Liver (tissue), 9 donors: ENCODE results near the gene STKLD1. TPM values are rescaled to one million over a fixed set of nuclear protein-coding genes. Genes with fewer than 3 reads are reported as not detected.

Source experiments
- DNase-seq: peaks from one replicate; pipeline ENCODE4 v3.0.0-alpha.2; 2017; ENCODE audit warnings: low spot score
- H3K27ac ChIP-seq, 2 donors: one replicate each; pipeline ENCODE4 v1.7.0; 2013; ENCODE audit warnings: inconsistent platforms in 2 of 2, low read length in 2 of 2, control low read depth in 1 of 2, low read depth in 1 of 2, mild to moderate bottlenecking in 1 of 2
- H3K27me3 ChIP-seq, 4 donors: one replicate each; pipeline versions ENCODE4 v1.6.1 to v1.7.0; 2013; ENCODE audit warnings: low read length in 3 of 4, inconsistent platforms in 1 of 4, mild to moderate bottlenecking in 1 of 4, moderate library complexity in 1 of 4; ENCODE audit not compliant: control insufficient read depth in 4 of 4, insufficient read depth in 4 of 4
- H3K36me3 ChIP-seq, 4 donors: one replicate each; pipeline versions ENCODE4 v1.6.1 to v1.7.0; 2013; ENCODE audit warnings: low read length in 3 of 4, mild to moderate bottlenecking in 3 of 4, low read depth in 1 of 4, moderate library complexity in 1 of 4; ENCODE audit not compliant: control insufficient read depth in 4 of 4, insufficient read depth in 3 of 4
- H3K4me1 ChIP-seq, 4 donors: one replicate each; pipeline versions ENCODE4 v1.6.1 to v1.7.0; 2013; ENCODE audit warnings: low read length in 3 of 4, mild to moderate bottlenecking in 3 of 4, moderate library complexity in 1 of 4; ENCODE audit not compliant: control insufficient read depth in 4 of 4, insufficient read depth in 4 of 4
- H3K4me3 ChIP-seq, 3 donors: one replicate each; pipeline versions ENCODE4 v1.6.1 to v1.7.0; 2013; ENCODE audit warnings: low read length in 3 of 3, control low read depth in 1 of 3, low read depth in 1 of 3, mild to moderate bottlenecking in 1 of 3
- H3K9ac ChIP-seq, 2 donors: one replicate each; pipeline ENCODE4 v1.7.0; 2013; ENCODE audit warnings: low read length in 2 of 2, mild to moderate bottlenecking in 2 of 2, moderate library complexity in 2 of 2, control low read depth in 1 of 2, low read depth in 1 of 2
- H3K9me3 ChIP-seq, 4 donors: one replicate each; pipeline versions ENCODE4 v1.6.1 to v1.7.0; 2013; ENCODE audit warnings: low read length in 3 of 4; ENCODE audit not compliant: control insufficient read depth in 4 of 4
- ATF3 ChIP-seq: IDR thresholded peaks from 2 replicates; pipeline ENCODE4 v1.6.1; 2016; ENCODE audit warnings: antibody characterized with exemption
- EGR1 ChIP-seq, 2 donors: IDR thresholded peaks; 2 replicates each; pipeline ENCODE4 v1.6.1; 2016 to 2018; ENCODE audit warnings: antibody characterized with exemption in 2 of 2, low read depth in 2 of 2
- FOXA1 ChIP-seq: IDR thresholded peaks from 2 replicates; pipeline ENCODE4 v1.6.1; 2016; ENCODE audit warnings: antibody characterized with exemption
- FOXA2 ChIP-seq: IDR thresholded peaks from 2 replicates; pipeline ENCODE4 v1.6.1; 2016; ENCODE audit warnings: antibody characterized with exemption
- GABPA ChIP-seq, 2 donors: IDR thresholded peaks in 1 of 2; conservative IDR thresholded peaks in 1 of 2; 2 replicates each; pipeline ENCODE4 v1.6.1; 2016; ENCODE audit warnings: antibody characterized with exemption in 2 of 2, mild to moderate bottlenecking in 1 of 2, moderate library complexity in 1 of 2
- HNF4A ChIP-seq, 2 donors: conservative IDR thresholded peaks; 2 replicates each; pipeline ENCODE4 v1.6.1; 2016; ENCODE audit warnings: antibody characterized with exemption in 2 of 2, mild to moderate bottlenecking in 2 of 2
- HNF4G ChIP-seq: IDR thresholded peaks from 2 replicates; pipeline ENCODE4 v1.6.1; 2016; ENCODE audit warnings: antibody characterized with exemption
- JUND ChIP-seq, 2 donors: IDR thresholded peaks; 2 replicates each; pipeline ENCODE4 v1.6.1; 2016; ENCODE audit warnings: antibody characterized with exemption in 2 of 2
- NR2F2 ChIP-seq: IDR thresholded peaks from 2 replicates; pipeline ENCODE4 v1.6.1; 2016; ENCODE audit warnings: antibody characterized with exemption
- RAD21 ChIP-seq, 2 donors: IDR thresholded peaks; 2 replicates each; pipeline ENCODE4 v1.6.1; 2016; ENCODE audit warnings: antibody characterized with exemption in 2 of 2, mild to moderate bottlenecking in 2 of 2
- SP1 ChIP-seq: IDR thresholded peaks from 2 replicates; pipeline ENCODE4 v1.6.1; 2018; ENCODE audit warnings: antibody characterized with exemption, mild to moderate bottlenecking
- TAF1 ChIP-seq: conservative IDR thresholded peaks from 2 replicates; pipeline ENCODE4 v1.6.1; 2016; ENCODE audit warnings: antibody characterized with exemption, mild to moderate bottlenecking
- YY1 ChIP-seq: IDR thresholded peaks from 2 replicates; pipeline ENCODE4 v1.6.1; 2016; ENCODE audit warnings: antibody characterized with exemption, mild to moderate bottlenecking
- WGBS: extraction: QIAGEN DNeasy Blood & Tissue Kit; methylation state at CpG from one replicate; pipeline ENCODE4 v1.1.7; 2013; 5-methylcytosine and 5-hydroxymethylcytosine counted together
- polyA plus RNA-seq, 2 donors: library from polyadenylated mRNA; stranded (reverse) in 1 of 2; unstranded in 1 of 2; fragments of 200-250 nt in 1 of 2; fragments of >200 nt in 1 of 2; fragmentation: Nextera tagmentation in 1 of 2; extraction: Ambion mirVana in 1 of 2; gene quantifications; one replicate each; pipeline versions ENCODE4 v1.2.1 to v1.2.3, GENCODE V29; 2013 to 2015
- total RNA-seq, 2 donors: library from RNA; depleted of rRNA; stranded (reverse); fragments of >200 nt; gene quantifications; one replicate each; pipeline ENCODE4 v1.2.3, GENCODE V29; 2014
- TF ChIP-seq, protein P1 (sequence below): fragments of 150-350 bp; IDR thresholded peaks from 2 replicates; pipeline ENCODE4 v1.5.1; 2017; ENCODE audit warnings: improper control_type of control experiment, low read depth, low read length; ENCODE audit not compliant: missing input control
- TF ChIP-seq, protein P2 (sequence below): IDR thresholded peaks from 2 replicates; pipeline ENCODE4 v1.6.1; 2016; ENCODE audit warnings: antibody characterized with exemption
- TF ChIP-seq, protein P3 (sequence below): IDR thresholded peaks from 2 replicates; pipeline ENCODE4 v1.6.1; 2016; ENCODE audit warnings: antibody characterized with exemption
- donor health status: healthy.
- donor health status: healthy.
- donor health status: healthy.
- donor health status: healthy.
- donor health status: healthy.

STKLD1 gene
- total and polyA plus RNA-seq, 4 donors = 0.25 to 0.85 (median 0.33) TPM

DNA sequence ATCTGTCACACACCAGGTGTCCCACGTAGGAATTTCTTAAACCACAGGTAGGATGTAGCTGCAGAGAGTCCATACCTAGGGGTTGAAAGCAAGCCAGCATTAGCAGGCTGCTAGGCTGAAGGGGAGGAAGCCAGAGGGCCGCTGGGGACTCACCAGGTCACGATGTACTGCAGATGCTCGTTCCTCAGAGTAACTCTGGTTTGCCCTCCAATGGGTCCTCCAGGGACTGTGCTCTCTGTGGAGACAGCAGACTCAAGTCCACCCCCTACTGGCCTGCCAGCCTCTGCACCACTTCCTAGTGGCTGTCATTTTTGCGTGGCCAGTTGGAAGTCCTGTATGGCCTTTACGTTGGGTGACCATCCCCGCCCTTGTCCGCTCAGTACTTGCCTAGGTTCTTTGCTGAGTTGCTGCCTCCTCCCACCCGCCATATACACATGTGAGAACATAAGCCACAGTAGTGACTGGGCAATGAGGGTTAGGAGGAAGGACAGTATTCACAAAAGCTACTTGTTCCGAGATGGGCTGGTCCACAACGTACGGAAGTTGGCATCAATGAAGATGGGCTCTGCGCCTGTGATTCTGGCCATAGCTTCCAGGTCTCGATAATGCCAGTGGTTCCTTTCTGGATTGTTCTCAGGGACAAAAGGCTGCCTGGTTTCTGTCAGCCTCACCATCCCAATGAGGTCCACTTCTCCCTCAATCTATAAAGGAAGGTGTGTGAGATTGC, 24.1 kb upstream of the STKLD1 start:
- TF ChIP-seq EGR1 (IDR thresholded peaks at IDR 0.05; ENCODE audit: low read depth in 2 of 2) = no peak
- no peak for TF ChIP-seq SP1
- peak in 1 of 2 donors; percentile 37 for TF ChIP-seq RAD21 (IDR thresholded peaks at IDR 0.05)
- no peak for TF ChIP-seq HNF4A (conservative IDR thresholded peaks at IDR 0.05)
- TF ChIP-seq FOXA2 = no peak
- TF ChIP-seq, protein P1, sequence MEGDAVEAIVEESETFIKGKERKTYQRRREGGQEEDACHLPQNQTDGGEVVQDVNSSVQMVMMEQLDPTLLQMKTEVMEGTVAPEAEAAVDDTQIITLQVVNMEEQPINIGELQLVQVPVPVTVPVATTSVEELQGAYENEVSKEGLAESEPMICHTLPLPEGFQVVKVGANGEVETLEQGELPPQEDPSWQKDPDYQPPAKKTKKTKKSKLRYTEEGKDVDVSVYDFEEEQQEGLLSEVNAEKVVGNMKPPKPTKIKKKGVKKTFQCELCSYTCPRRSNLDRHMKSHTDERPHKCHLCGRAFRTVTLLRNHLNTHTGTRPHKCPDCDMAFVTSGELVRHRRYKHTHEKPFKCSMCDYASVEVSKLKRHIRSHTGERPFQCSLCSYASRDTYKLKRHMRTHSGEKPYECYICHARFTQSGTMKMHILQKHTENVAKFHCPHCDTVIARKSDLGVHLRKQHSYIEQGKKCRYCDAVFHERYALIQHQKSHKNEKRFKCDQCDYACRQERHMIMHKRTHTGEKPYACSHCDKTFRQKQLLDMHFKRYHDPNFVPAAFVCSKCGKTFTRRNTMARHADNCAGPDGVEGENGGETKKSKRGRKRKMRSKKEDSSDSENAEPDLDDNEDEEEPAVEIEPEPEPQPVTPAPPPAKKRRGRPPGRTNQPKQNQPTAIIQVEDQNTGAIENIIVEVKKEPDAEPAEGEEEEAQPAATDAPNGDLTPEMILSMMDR = peak; percentile 38
- no peak for TF ChIP-seq FOXA1
- H3K27ac ChIP-seq = no peak overlapping the region
- no peaks in the 10 kb centered on the region for H3K9me3 ChIP-seq
- 84% methylated on average over 14 of the region's 14 CpGs for WGBS
- H3K36me3 ChIP-seq = peaks cover 6 to 41% (median 24%) of the 10 kb centered on the region in 4 donors
- DNase-seq = no peak
- no peak overlapping the region for H3K9ac ChIP-seq
- no peaks in the 10 kb centered on the region for H3K27me3 ChIP-seq
- H3K4me3 ChIP-seq = no peak overlapping the region
- H3K4me1 ChIP-seq = peaks cover 8 to 36% (median 26%) of the 10 kb centered on the region in 4 donors

- peaks cover 9 to 40% (median 33%) of the 10 kb centered on the region in 4 donors for H3K4me1 ChIP-seq
- peaks cover 6 to 41% (median 24%) of the 10 kb centered on the region in 4 donors for H3K36me3 ChIP-seq
- WGBS = 86% methylated on average over 8 of the region's 8 CpGs
- H3K27me3 ChIP-seq = no peaks in the 10 kb centered on the region
- no peak overlapping the region for H3K9ac ChIP-seq
- TF ChIP-seq RAD21 (IDR thresholded peaks at IDR 0.05) = no peak
- no peak overlapping the region for H3K27ac ChIP-seq
- no peaks in the 10 kb centered on the region for H3K9me3 ChIP-seq
- DNase-seq = no peak
- no peak overlapping the region for H3K4me3 ChIP-seq
Measured at GRCh38 chr9:133352635-133353340, 23.4 kb upstream of the STKLD1 start.

GRCh38 chr9:133353548-133353947, 22.6 kb upstream of the STKLD1 start:
- Histone ChIP-seq H3K9ac (no peak overlapping the region), H3K27me3 (no peaks in the 10 kb centered on the region), H3K27ac (no peak overlapping the region), H3K4me3 (no peak overlapping the region), H3K36me3 (peaks cover 6 to 41% (median 24%) of the 10 kb centered on the region in 4 donors), H3K9me3 (no peaks in the 10 kb centered on the region), H3K4me1 (peaks cover 9 to 42% (median 33%) of the 10 kb centered on the region in 4 donors)
- WGBS = 89% methylated on average over 5 of the region's 5 CpGs
- no peak for TF ChIP-seq NR2F2
- TF ChIP-seq YY1 = no peak
- TF ChIP-seq, protein P1 = no peak
- TF ChIP-seq GABPA (IDR thresholded peaks at IDR 0.05 in 1 of 2, conservative IDR thresholded peaks at IDR 0.05 in 1 of 2) = no peak
- TF ChIP-seq HNF4G = no peak
- no peak for TF ChIP-seq RAD21 (IDR thresholded peaks at IDR 0.05)
- TF ChIP-seq FOXA2 = no peak
- TF ChIP-seq EGR1 (IDR thresholded peaks at IDR 0.05; ENCODE audit: low read depth in 2 of 2) = no peak
- TF ChIP-seq JUND (IDR thresholded peaks at IDR 0.05) = no peak
- TF ChIP-seq, protein P2, sequence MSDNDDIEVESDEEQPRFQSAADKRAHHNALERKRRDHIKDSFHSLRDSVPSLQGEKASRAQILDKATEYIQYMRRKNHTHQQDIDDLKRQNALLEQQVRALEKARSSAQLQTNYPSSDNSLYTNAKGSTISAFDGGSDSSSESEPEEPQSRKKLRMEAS = no peak
- no peak for TF ChIP-seq SP1
- no peak for TF ChIP-seq HNF4A (conservative IDR thresholded peaks at IDR 0.05)
- no peak for TF ChIP-seq ATF3
- TF ChIP-seq, protein P3, sequence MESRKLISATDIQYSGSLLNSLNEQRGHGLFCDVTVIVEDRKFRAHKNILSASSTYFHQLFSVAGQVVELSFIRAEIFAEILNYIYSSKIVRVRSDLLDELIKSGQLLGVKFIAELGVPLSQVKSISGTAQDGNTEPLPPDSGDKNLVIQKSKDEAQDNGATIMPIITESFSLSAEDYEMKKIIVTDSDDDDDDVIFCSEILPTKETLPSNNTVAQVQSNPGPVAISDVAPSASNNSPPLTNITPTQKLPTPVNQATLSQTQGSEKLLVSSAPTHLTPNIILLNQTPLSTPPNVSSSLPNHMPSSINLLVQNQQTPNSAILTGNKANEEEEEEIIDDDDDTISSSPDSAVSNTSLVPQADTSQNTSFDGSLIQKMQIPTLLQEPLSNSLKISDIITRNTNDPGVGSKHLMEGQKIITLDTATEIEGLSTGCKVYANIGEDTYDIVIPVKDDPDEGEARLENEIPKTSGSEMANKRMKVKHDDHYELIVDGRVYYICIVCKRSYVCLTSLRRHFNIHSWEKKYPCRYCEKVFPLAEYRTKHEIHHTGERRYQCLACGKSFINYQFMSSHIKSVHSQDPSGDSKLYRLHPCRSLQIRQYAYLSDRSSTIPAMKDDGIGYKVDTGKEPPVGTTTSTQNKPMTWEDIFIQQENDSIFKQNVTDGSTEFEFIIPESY = no peak
- no peak for TF ChIP-seq TAF1
- no peak for DNase-seq
